Measurements from ENCODE around the gene SNPH.

SNPH gene

GRCh38 chr20:1264727-1265126, 1.4 kb upstream of the SNPH start:
- no peak for DNase-seq (ENCODE audit: low spot score)

GRCh38 chr20:1265226-1265915, 723 bp upstream of the SNPH start:
- no peak for DNase-seq (ENCODE audit: low spot score)

GRCh38 chr20:1265916-1266166, 253 bp upstream of the SNPH start:
- DNase-seq (ENCODE audit: low spot score), result no peak

GRCh38 chr20:1267161-1267560, 1.1 kb downstream of the SNPH start:
- no peak for DNase-seq (ENCODE audit: low spot score)

GRCh38 chr20:1267809-1268374, 1.8 kb downstream of the SNPH start:
- DNase-seq (ENCODE audit: low spot score), result no peak

GRCh38 chr20:1269235-1269634, 3.1 kb downstream of the SNPH start:
- no peak for DNase-seq (ENCODE audit: low spot score)

- no peak for DNase-seq (ENCODE audit: low spot score)
Measured at GRCh38 chr20:1269850-1270249, 3.8 kb downstream of the SNPH start.

GRCh38 chr20:1272368-1273100, 6.4 kb downstream of the SNPH start:
- no peak for DNase-seq (ENCODE audit: low spot score)

- no peak for DNase-seq (ENCODE audit: low spot score)
Measured at GRCh38 chr20:1273366-1273765, 7.3 kb downstream of the SNPH start.

GRCh38 chr20:1274485-1275311, 8.6 kb downstream of the SNPH start:
- DNase-seq (ENCODE audit: low spot score), result no peak

GRCh38 chr20:1275919-1276318, 9.8 kb downstream of the SNPH start:
- DNase-seq (ENCODE audit: low spot score), result no peak

GRCh38 chr20:1277529-1278322, 11.6 kb downstream of the SNPH start:
- no peak for DNase-seq (ENCODE audit: low spot score)

GRCh38 chr20:1278993-1279392, 12.9 kb downstream of the SNPH start:
- no peak for DNase-seq (ENCODE audit: low spot score)

GRCh38 chr20:1280195-1281102, 14.4 kb downstream of the SNPH start:
- no peak for DNase-seq (ENCODE audit: low spot score)

GRCh38 chr20:1281279-1282057, 15.4 kb downstream of the SNPH start:
- no peak for DNase-seq (ENCODE audit: low spot score)

- no peak for DNase-seq (ENCODE audit: low spot score)
Measured at GRCh38 chr20:1282966-1283365, 16.9 kb downstream of the SNPH start.

GRCh38 chr20:1283522-1284510, 17.7 kb downstream of the SNPH start:
- no peak for DNase-seq (ENCODE audit: low spot score)

- no peak for DNase-seq (ENCODE audit: low spot score)
Measured at GRCh38 chr20:1286267-1287024, 20.4 kb downstream of the SNPH start.

All from COLO829 (cell line).